WERI-Rb-1 (cell line): ENCODE results near the gene PPP5C.

Experiments
- DNase-seq: peaks from one replicate; pipeline ENCODE4 v3.0.0-alpha.2; 2020
- H3K27ac ChIP-seq: fragments of 250-450 bp; sonication (Bioruptor Pico); 2 replicates; pipeline ENCODE4 v1.5.1; 2020; ENCODE audit warnings: mild to moderate bottlenecking, moderate library complexity
- H3K27me3 ChIP-seq: fragments of 250-450 bp; sonication (Bioruptor Pico); 2 replicates; pipeline ENCODE4 v1.5.1; 2021; ENCODE audit warnings: mild to moderate bottlenecking, low read depth, moderate library complexity; ENCODE audit not compliant: insufficient read depth, severe bottlenecking
- H3K36me3 ChIP-seq: fragments of 250-450 bp; sonication (Bioruptor Pico); 2 replicates; pipeline ENCODE4 v1.5.1; 2020; ENCODE audit warnings: mild to moderate bottlenecking, moderate library complexity
- H3K4me3 ChIP-seq: 2 replicates; pipeline ENCODE4 v1.5.1; 2011; ENCODE audit warnings: low read depth, mild to moderate bottlenecking, control low read depth, low read length
- H3K9me3 ChIP-seq: fragments of 250-450 bp; sonication (Bioruptor Pico); 2 replicates; pipeline ENCODE4 v1.5.1; 2021; ENCODE audit warnings: mild to moderate bottlenecking, moderate library complexity; ENCODE audit not compliant: severe bottlenecking
- CTCF ChIP-seq: IDR thresholded peaks from 2 replicates; pipeline ENCODE4 v1.5.1; 2011; ENCODE audit warnings: low read depth, mild to moderate bottlenecking, control low read depth, inconsistent platforms, low read length

The PPP5C gene

GRCh38 chr19:46346821-46347571, at the start of gene PPP5C:
Gene PPP5C, plus strand, starts transcription at chr19:46347087. Its CDS starts 10 bp downstream, at chr19:46347097.
- DNase-seq, result peak; percentile 95
- Histone ChIP-seq H3K27me3 (no peaks in the 10 kb centered on the region), H3K36me3 (peaks cover 31% of the 10 kb centered on the region), H3K9me3 (peaks cover 3% of the 10 kb centered on the region), H3K4me3 (peak within 1 kb of the TSS; percentile 99), H3K27ac (peak within 1 kb of the TSS; percentile 94)
- TF ChIP-seq CTCF, result peak; percentile 90

GRCh38 chr19:46297700-46298478, 49.0 kb upstream of the PPP5C start:
- no peaks in the 10 kb centered on the region for H3K27me3 ChIP-seq
- DNase-seq, result no peak
- no peak overlapping the region for H3K27ac ChIP-seq
- peaks cover 3% of the 10 kb centered on the region for H3K9me3 ChIP-seq
- no peak for TF ChIP-seq CTCF
- no peak overlapping the region for H3K4me3 ChIP-seq
- no peaks in the 10 kb centered on the region for H3K36me3 ChIP-seq

GRCh38 chr19:46298479-46299003, 48.3 kb upstream of the PPP5C start:
- TF ChIP-seq CTCF, result no peak
- H3K36me3 ChIP-seq, result no peaks in the 10 kb centered on the region
- no peak overlapping the region for H3K4me3 ChIP-seq
- H3K9me3 ChIP-seq, result peaks cover 3% of the 10 kb centered on the region
- H3K27me3 ChIP-seq, result no peaks in the 10 kb centered on the region
- no peak overlapping the region for H3K27ac ChIP-seq
- DNase-seq, result no peak

- TF ChIP-seq CTCF, result no peak
- DNase-seq, result no peak
- Histone ChIP-seq H3K9me3 (peaks cover 3% of the 10 kb centered on the region), H3K36me3 (no peaks in the 10 kb centered on the region), H3K4me3 (no peak overlapping the region), H3K27ac (no peak overlapping the region), H3K27me3 (no peaks in the 10 kb centered on the region)
Observed at GRCh38 chr19:46299004-46299509, 47.8 kb upstream of the PPP5C start.

GRCh38 chr19:46299695-46300094, 47.2 kb upstream of the PPP5C start:
- no peaks in the 10 kb centered on the region for H3K27me3 ChIP-seq
- no peak for DNase-seq
- peaks cover 3% of the 10 kb centered on the region for H3K9me3 ChIP-seq
- H3K27ac ChIP-seq, result no peak overlapping the region; the same call in none of the 2 replicates
- no peaks in the 10 kb centered on the region for H3K36me3 ChIP-seq
- no peak for TF ChIP-seq CTCF
- no peak overlapping the region for H3K4me3 ChIP-seq
